HCT116 (cell line): ENCODE results near the gene ATF7. TPM values are rescaled to one million over a fixed set of nuclear protein-coding genes. Genes with fewer than 3 reads are reported as not detected.

Experiments
- ATAC-seq: fragments of 200-7000 bp; cut with Tn5 transposase; 2 replicates; pipeline ENCODE4 v1.9.1; 2020; ENCODE audit warnings: mild to moderate bottlenecking, moderate library complexity
- BruUV-seq: library from RNA; stranded (reverse); fragments of 400-500 nt; replicated peaks from 2 replicates; lab custom pipeline; 2021; lab: Mats Ljungman, UMichigan
- CTCF ChIA-PET: fragments of 300-600 bp; sonication (Branson Sonifier 250); formaldehyde crosslinking; loops from one replicate; lab custom pipeline; 2021; ENCODE audit warnings: antibody characterized with exemption; lab: Charles Lee
- POLR2A ChIA-PET: fragments of 300-600, 350-600 bp; sonication (Branson Sonifier 250); formaldehyde crosslinking; loops from one replicate; lab custom pipeline; 2021; ENCODE audit warnings: antibody characterized with exemption; lab: Charles Lee
- RAD21 ChIA-PET, 2 experiments: fragments of 300-600 bp; sonication (Branson Sonifier 250); formaldehyde crosslinking; loops; one replicate each; lab custom pipeline; 2023; ENCODE audit warnings: low total read pairs in 2 of 2; ENCODE audit not compliant: uncharacterized antibody in 2 of 2, unreplicated experiment in 2 of 2, low non-redundant PET in 1 of 2; lab: Charles Lee
- DNase-seq: peaks from one replicate; pipeline ENCODE4 v3.0.0-alpha.2; 2010; ENCODE audit warnings: low read depth, low spot score
- H2AFZ ChIP-seq: fragments of 200-600 bp; shearing (Covaris generic), sonication (generic); 2 replicates; pipeline ENCODE4 v1.6.1; 2017; ENCODE audit warnings: low read depth, mixed run types, mixed read lengths, antibody characterized with exemption, low read length; ENCODE audit not compliant: poor library complexity, severe bottlenecking
- H3K27ac ChIP-seq: 2 replicates; pipeline ENCODE4 v1.5.1; 2012; ENCODE audit warnings: low read depth, low read length
- H3K27me3 ChIP-seq: fragments of 200-600 bp; sonication (generic); 2 replicates; pipeline ENCODE4 v1.6.1; 2016; ENCODE audit warnings: mixed run types, low read length, mixed read lengths; ENCODE audit not compliant: insufficient read depth
- H3K36me3 ChIP-seq, 2 experiments: fragments of 200-500 bp in 1 of 2; fragments of 200-600 bp in 1 of 2; sonication (Bioruptor generic) in 1 of 2; sonication (generic) in 1 of 2; 2 replicates each; pipeline versions ENCODE4 v1.5.1 to v1.6.1; 2014 to 2016; ENCODE audit warnings: low read length in 2 of 2, inconsistent platforms in 1 of 2, mixed read lengths in 1 of 2, mixed run types in 1 of 2; ENCODE audit not compliant: insufficient read depth in 2 of 2, control insufficient read depth in 1 of 2
- H3K4me1 ChIP-seq, 2 experiments: fragments of 200-600 bp in 1 of 2; sonication (generic) in 1 of 2; 2 replicates each; pipeline versions ENCODE4 v1.5.1 to v1.6.1; 2012 to 2017; ENCODE audit warnings: low read length in 2 of 2, inconsistent platforms in 1 of 2, mild to moderate bottlenecking in 1 of 2, mixed read lengths in 1 of 2, mixed run types in 1 of 2, moderate library complexity in 1 of 2; ENCODE audit not compliant: insufficient read depth in 2 of 2, control insufficient read depth in 1 of 2
- H3K4me2 ChIP-seq: fragments of 200-600 bp; sonication (generic); 2 replicates; pipeline ENCODE4 v1.6.1; 2017; ENCODE audit warnings: mixed run types, low read length, mixed read lengths
- H3K4me3 ChIP-seq, 2 experiments: fragments of 200-600 bp in 1 of 2; sonication (generic) in 1 of 2; replicated peaks in 1 of 2; 2 replicates each; pipeline ENCODE4 v1.5.1; 2011 to 2016; ENCODE audit warnings: low read length in 2 of 2, control low read depth in 1 of 2, low read depth in 1 of 2, mild to moderate bottlenecking in 1 of 2, mixed read lengths in 1 of 2, mixed run types in 1 of 2
- H3K79me2 ChIP-seq: fragments of 200-600 bp; sonication (generic); 2 replicates; pipeline ENCODE4 v1.6.1; 2017; ENCODE audit warnings: mild to moderate bottlenecking, mixed run types, low read length, moderate library complexity, mixed read lengths; ENCODE audit not compliant: insufficient read depth
- H3K9ac ChIP-seq: fragments of 200-600 bp; sonication (generic); 2 replicates; pipeline ENCODE4 v1.6.1; 2016; ENCODE audit warnings: low read length, mixed read lengths
- H3K9me2 ChIP-seq: fragments of 200-600 bp; sonication (generic), shearing (Covaris generic); 2 replicates; pipeline ENCODE4 v1.6.1; 2017; ENCODE audit warnings: mixed run types, mild to moderate bottlenecking, moderate library complexity; ENCODE audit not compliant: insufficient read depth
- H3K9me3 ChIP-seq, 2 experiments: fragments of 200-500 bp in 1 of 2; fragments of 200-600 bp in 1 of 2; sonication (Bioruptor generic) in 1 of 2; sonication (generic) in 1 of 2; 2 replicates each; pipeline ENCODE4 v1.6.1; 2014 to 2017; ENCODE audit warnings: low read length in 2 of 2, mixed read lengths in 2 of 2, inconsistent platforms in 1 of 2, low read depth in 1 of 2, mild to moderate bottlenecking in 1 of 2, mixed run types in 1 of 2, moderate library complexity in 1 of 2; ENCODE audit not compliant: control insufficient read depth in 1 of 2, insufficient read depth in 1 of 2
- H4K20me1 ChIP-seq: fragments of 200-600 bp; sonication (generic), shearing (Covaris generic); 2 replicates; pipeline ENCODE4 v1.6.1; 2017; ENCODE audit warnings: mixed run types, mild to moderate bottlenecking, moderate library complexity; ENCODE audit not compliant: insufficient read depth
- CBX3 ChIP-seq: IDR thresholded peaks from 2 replicates; pipeline ENCODE4 v1.6.1; 2012; ENCODE audit warnings: low read depth
- CEBPB ChIP-seq: IDR thresholded peaks from 2 replicates; pipeline ENCODE4 v1.6.1; 2012; ENCODE audit warnings: low read depth
- EGR1 ChIP-seq: IDR thresholded peaks from 2 replicates; pipeline ENCODE4 v1.6.1; 2012; ENCODE audit warnings: low read depth
- ELF1 ChIP-seq: IDR thresholded peaks from 2 replicates; pipeline ENCODE4 v1.6.1; 2012; ENCODE audit warnings: low read depth, borderline replicate concordance
- EZH2 ChIP-seq: fragments of 200-600 bp; sonication (generic); IDR thresholded peaks from 2 replicates; pipeline ENCODE4 v1.6.1; 2017; ENCODE audit warnings: antibody characterized with exemption, mixed run types
- FOSL1 ChIP-seq: IDR thresholded peaks from 2 replicates; pipeline ENCODE4 v1.6.1; 2012; ENCODE audit warnings: low read depth
- JUND ChIP-seq: IDR thresholded peaks from 2 replicates; pipeline ENCODE4 v1.6.1; 2012
- MAX ChIP-seq: IDR thresholded peaks from 2 replicates; pipeline ENCODE4 v1.6.1; 2012
- POLR2AphosphoS5 ChIP-seq: IDR thresholded peaks from 2 replicates; pipeline ENCODE4 v1.6.1; 2011; ENCODE audit warnings: mild to moderate bottlenecking, low read depth, low read length, moderate library complexity
- REST ChIP-seq: IDR thresholded peaks from 2 replicates; pipeline ENCODE4 v1.6.1; 2012; ENCODE audit warnings: low read depth
- SIN3A ChIP-seq: IDR thresholded peaks from 2 replicates; pipeline ENCODE4 v1.6.1; 2012; ENCODE audit warnings: low read depth
- SRF ChIP-seq: IDR thresholded peaks from 2 replicates; pipeline ENCODE4 v1.6.1; 2012; ENCODE audit warnings: low read depth
- TCF7L2 ChIP-seq: IDR thresholded peaks from 2 replicates; pipeline ENCODE4 v1.7.0; 2011; ENCODE audit warnings: borderline replicate concordance, inconsistent platforms; ENCODE audit not compliant: insufficient read depth, insufficient read length; ENCODE audit errors: extremely low read depth
- ZFX ChIP-seq: fragments of 450-650 bp; IDR thresholded peaks from 2 replicates; pipeline ENCODE4 v1.6.1; 2017
- ZNF274 ChIP-seq: fragments of 200-500 bp; sonication (Bioruptor generic); IDR thresholded peaks from 2 replicates; pipeline ENCODE4 v1.6.1; 2014; ENCODE audit warnings: mild to moderate bottlenecking, low read depth, low read length, inconsistent platforms
- intact Hi-C: fragments of 100-400 bp; cut with micrococcal nuclease; formaldehyde crosslinking; loops from 2 replicates; pipeline ENCODE4 v1.10.0; 2022
- total RNA-seq: library from RNA; stranded (reverse); gene quantifications from one replicate; pipeline ENCODE4 v1.2.1, GENCODE V29; 2021; ENCODE audit not compliant: unreplicated experiment

The ATF7 gene
- total RNA-seq, 1 experiment from 2014 or later, result 24.0 TPM

GRCh38 chr12:53578783-53579182 lies 47.4 kb downstream of the ATF7 start:
- H3K79me2 ChIP-seq, result no peaks in the 10 kb centered on the region; the same call in 1 of the 2 replicates
- CTCF ChIA-PET, result no interaction called here
- ATAC-seq, result no peak

GRCh38 chr12:53577941-53578352 lies 48.2 kb downstream of the ATF7 start:
- H3K9ac ChIP-seq, result no peak overlapping the region
- no peak overlapping the region for H3K4me3 ChIP-seq
- no peak for DNase-seq
- TF ChIP-seq ZFX (no peak), SIN3A (no peak), CBX3 (no peak), ZNF274 (no peak), EGR1 (no peak), EZH2 (no peak), REST (no peak), TCF7L2 (no peak), JUND (no peak), FOSL1 (no peak), POLR2AphosphoS5 (no peak), MAX (no peak)
- peaks cover 0 to 6% of the 10 kb centered on the region in 2 experiments; a peak in 1 of 4 replicates for H3K4me1 ChIP-seq
- BruUV-seq, result no TSS peak
- H4K20me1 ChIP-seq, result no peaks in the 10 kb centered on the region
- no peaks in the 10 kb centered on the region; the same call in 1 of the 2 replicates for H3K79me2 ChIP-seq
- no peak overlapping the region for H3K27ac ChIP-seq
- no peaks in the 10 kb centered on the region for H3K9me2 ChIP-seq
- ChIA-PET CTCF (no interaction called here), POLR2A (no interaction called here), RAD21 (no interaction called here)
- H2AFZ ChIP-seq, result no peak overlapping the region
- ATAC-seq, result no peak
- H3K9me3 ChIP-seq, result no peaks in the 10 kb centered on the region
- intact Hi-C loops, result no loop called here
- H3K4me2 ChIP-seq, result no peak overlapping the region
- H3K36me3 ChIP-seq, result no peaks in the 10 kb centered on the region
- H3K27me3 ChIP-seq, result no peaks in the 10 kb centered on the region

More at GRCh38 chr12:53578783-53579182, 47.4 kb downstream of the ATF7 start:
- intact Hi-C loops, result no loop called here
- Histone ChIP-seq H3K9ac (no peak overlapping the region), H3K27me3 (no peaks in the 10 kb centered on the region), H3K27ac (no peak overlapping the region), H3K4me1 (peaks cover 0 to 6% of the 10 kb centered on the region in 2 experiments; a peak in 1 of 4 replicates), H3K9me3 (no peaks in the 10 kb centered on the region), H3K9me2 (no peaks in the 10 kb centered on the region), H3K36me3 (no peaks in the 10 kb centered on the region), H3K4me2 (no peak overlapping the region), H3K4me3 (no peak overlapping the region), H4K20me1 (no peaks in the 10 kb centered on the region), H2AFZ (no peak overlapping the region)
- RAD21 ChIA-PET, result no interaction called here
- TF ChIP-seq SRF (no peak), CEBPB (no peak), EZH2 (no peak), FOSL1 (no peak), ELF1 (no peak)
- no TSS peak for BruUV-seq
- DNase-seq, result no peak
- POLR2A ChIA-PET, result no interaction called here
